Fibroblast of lung (primary cell): ENCODE data around the gene HOXC6.

Source experiments
- EZH2 ChIP-seq: IDR thresholded peaks from 2 replicates; pipeline ENCODE4 v1.5.1; 2012; ENCODE audit warnings: low read length, control low read depth, mild to moderate bottlenecking; ENCODE audit errors: missing control alignments
- TF ChIP-seq, protein P1 (sequence below), 2 donors: IDR thresholded peaks in 1 of 2; conservative IDR thresholded peaks in 1 of 2; 1 replicate in 1 of 2; 2 replicates in 1 of 2; pipeline ENCODE4 v1.5.1; 2011 to 2012; ENCODE audit warnings: low read length in 2 of 2, control low read depth in 1 of 2, inconsistent platforms in 1 of 2, low read depth in 1 of 2, mild to moderate bottlenecking in 1 of 2

DNA sequence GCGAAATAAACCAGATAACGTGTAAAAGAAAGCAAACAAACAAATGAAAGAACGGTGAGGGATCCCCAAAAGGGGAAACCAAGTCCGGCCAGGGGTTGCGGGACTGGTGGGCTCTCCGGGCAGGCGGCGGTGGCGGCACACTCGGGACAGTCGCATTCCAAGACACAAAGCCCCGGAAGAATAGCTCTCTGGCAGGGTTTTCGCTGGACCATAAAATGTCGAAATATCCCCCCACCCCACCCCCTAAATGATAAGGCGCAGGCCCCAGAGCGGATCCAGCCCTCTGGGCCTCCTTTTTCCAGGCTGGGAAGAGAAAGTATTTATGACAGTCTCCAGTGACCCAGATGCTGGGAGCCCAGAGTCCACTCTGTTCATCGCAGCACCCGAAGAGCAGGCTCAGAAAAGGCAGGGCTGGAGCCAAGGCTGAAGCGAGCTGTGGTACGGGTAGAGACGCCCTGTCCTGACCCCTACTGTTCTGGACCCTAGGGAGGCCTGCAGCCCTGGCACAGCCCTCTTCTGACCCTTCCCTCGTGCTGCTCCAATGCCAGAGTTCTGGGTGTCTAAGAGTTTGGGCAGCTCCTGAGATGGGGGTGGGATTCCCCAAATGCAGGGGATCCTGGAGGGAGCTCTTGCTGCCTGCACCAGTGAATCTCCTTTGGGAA, 21.6 kb upstream of the HOXC6 start:
- TF ChIP-seq, protein P1, sequence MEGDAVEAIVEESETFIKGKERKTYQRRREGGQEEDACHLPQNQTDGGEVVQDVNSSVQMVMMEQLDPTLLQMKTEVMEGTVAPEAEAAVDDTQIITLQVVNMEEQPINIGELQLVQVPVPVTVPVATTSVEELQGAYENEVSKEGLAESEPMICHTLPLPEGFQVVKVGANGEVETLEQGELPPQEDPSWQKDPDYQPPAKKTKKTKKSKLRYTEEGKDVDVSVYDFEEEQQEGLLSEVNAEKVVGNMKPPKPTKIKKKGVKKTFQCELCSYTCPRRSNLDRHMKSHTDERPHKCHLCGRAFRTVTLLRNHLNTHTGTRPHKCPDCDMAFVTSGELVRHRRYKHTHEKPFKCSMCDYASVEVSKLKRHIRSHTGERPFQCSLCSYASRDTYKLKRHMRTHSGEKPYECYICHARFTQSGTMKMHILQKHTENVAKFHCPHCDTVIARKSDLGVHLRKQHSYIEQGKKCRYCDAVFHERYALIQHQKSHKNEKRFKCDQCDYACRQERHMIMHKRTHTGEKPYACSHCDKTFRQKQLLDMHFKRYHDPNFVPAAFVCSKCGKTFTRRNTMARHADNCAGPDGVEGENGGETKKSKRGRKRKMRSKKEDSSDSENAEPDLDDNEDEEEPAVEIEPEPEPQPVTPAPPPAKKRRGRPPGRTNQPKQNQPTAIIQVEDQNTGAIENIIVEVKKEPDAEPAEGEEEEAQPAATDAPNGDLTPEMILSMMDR (conservative IDR thresholded peaks at IDR 0.05 in 1 of 2, IDR thresholded peaks at IDR 0.05 in 1 of 2; ENCODE audit: low read depth in 1 of 2, low read length in 2 of 2): no peak
- TF ChIP-seq EZH2: no peak
